ENCODE results near the gene DHRSX.

The DHRSX gene

DNA sequence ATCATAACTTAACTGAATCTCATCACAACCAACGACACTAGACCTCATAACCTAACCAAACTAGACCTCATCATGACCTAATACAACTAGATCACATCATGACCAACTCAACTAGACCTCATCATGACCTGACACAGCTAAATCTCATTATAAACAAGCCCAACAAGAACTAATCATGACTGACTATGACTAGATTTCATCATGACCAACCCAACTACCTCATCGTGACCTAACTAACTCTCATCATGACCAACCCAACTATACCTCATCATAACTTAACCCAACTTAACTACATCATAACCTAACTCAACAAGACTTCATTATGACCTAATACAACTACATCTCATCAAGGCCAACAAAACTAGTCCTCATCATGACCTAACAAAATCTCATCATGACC, 86.8 kb downstream of the DHRSX start:
- DNase-seq (ENCODE audit: insufficient read length, low spot score) (no peak), FAIRE-seq (no peak)
- no peak for TF ChIP-seq CTCF (IDR thresholded peaks at IDR 0.05; ENCODE audit: insufficient read depth, missing control alignments)

DNA sequence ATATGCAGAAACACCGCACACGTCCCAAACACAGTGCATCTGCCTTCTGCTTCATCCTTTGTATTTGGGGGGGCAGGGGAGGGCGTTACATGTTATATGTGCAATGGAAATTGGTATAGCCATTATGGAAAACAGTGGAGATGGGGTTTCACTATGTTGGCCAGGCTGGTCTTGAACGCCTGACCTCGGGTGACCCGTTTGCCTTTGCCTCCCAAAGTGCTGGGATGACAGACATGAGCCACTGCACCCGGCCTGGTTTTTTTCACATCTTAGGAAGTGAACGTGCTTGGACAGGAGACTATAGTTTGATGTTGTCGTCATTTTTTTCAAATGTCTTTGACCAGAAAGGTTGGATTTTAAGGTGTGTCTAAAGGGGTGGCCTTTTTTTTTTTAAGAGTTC, 88.6 kb downstream of the DHRSX start:
- FAIRE-seq (no peak), DNase-seq (ENCODE audit: insufficient read length, low spot score) (no peak)
- no peak for TF ChIP-seq CTCF (IDR thresholded peaks at IDR 0.05; ENCODE audit: insufficient read depth, missing control alignments)

DNA sequence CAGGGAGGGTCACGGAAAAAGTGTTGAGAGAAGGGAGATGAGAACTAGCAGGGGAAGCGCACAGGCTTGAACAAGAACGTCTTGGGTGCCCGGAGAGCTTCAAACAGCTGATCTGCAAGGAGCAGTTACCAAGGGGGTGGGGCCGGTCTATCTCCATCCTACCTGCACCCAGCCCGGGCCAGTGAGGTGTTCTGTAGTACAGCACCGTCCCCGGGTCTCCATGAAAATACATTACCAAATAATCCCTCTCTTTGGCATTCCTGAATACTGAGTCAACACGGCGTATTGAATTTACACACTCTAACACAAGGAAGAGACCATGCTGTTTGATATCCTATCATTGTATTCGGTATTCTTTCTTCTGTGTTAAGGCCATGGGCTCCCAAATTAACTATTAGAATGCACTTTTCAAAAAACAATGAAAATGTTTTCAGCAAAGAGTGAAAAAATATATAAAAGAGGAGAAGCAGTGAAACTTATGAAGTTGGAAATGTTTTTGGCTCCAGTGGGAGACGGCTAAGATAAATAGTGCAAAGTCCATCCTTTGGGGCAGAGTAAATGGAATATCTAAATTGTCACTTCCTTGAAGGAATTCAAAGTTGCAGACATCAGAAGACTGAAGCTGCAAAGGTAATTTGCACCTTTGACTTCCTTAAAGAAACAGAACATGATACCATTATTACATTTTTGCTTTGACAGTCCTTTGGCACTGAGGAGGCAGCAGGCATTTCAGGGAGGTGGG, 90.3 kb downstream of the DHRSX start:
- FAIRE-seq (no peak), DNase-seq (ENCODE audit: insufficient read length, low spot score) (no peak)
- no peak for TF ChIP-seq CTCF (IDR thresholded peaks at IDR 0.05; ENCODE audit: insufficient read depth, missing control alignments)

DNA sequence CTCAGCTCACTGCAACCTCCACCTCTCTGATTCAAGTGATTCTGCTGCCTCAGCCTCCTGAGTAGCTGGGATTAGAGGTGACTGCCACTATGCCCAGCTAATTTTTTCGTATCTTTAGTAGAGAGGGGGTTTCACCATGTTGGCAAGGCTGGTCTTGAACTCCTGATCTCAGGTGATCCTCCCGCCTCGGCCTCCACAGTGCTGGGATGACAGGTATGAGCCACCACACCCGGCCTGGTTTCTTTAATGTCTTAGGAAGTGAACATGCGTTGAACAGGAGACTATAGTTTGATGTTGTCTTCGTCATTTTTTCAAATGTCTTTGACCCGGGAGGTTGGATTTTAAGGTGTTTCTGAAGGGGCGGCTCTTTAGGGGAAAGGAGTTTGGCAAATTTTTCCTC, 91.0 kb downstream of the DHRSX start:
- no peak for TF ChIP-seq CTCF (IDR thresholded peaks at IDR 0.05; ENCODE audit: insufficient read depth, missing control alignments)
- DNase-seq (ENCODE audit: insufficient read length, low spot score) (no peak), FAIRE-seq (no peak)

DNA sequence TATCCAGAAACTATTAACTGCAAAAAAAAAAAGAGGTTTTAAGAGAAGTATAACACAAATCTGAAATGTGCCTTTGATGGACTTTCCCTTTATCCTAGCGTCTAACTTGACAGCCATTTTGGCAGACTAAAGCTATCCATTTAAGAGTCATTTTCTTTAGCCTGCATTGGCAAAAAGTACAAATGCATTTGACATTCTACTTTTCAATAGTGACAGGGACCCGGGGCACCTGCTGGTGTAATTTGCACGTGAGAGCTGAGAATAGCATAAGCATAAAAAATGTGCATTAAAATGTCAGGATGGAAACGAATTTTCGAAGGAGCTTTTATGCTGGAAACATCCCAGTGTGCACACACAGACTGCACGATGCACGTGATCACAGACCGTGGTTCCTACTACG, 91.9 kb downstream of the DHRSX start:
- no peak for FAIRE-seq
- DNase-seq (ENCODE audit: insufficient read length, low spot score): no peak
- no peak for TF ChIP-seq CTCF (IDR thresholded peaks at IDR 0.05; ENCODE audit: insufficient read depth, missing control alignments)

GRCh38 chrX:2406891-2407518, 93.8 kb downstream of the DHRSX start:
- no peak for TF ChIP-seq CTCF (IDR thresholded peaks at IDR 0.05; ENCODE audit: insufficient read depth, missing control alignments)

DNA sequence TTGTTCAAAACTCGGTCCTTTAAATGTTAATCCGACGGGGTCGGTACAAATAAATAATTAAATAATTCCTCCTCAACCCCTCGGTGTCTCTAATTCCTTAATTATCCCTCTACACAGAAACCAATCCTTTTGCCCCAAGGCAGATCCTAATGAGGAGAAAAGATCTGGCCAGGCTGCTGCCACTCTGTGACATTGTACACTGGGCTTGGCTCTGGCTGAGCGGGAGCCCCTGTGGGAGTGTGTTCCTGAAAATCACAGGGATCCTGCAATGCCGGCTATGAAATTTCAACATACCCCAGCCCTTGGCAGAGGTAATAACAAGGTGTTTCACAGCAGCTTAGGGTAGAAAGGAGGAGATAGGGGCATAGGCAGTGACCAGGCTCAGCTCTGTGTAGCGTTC, 96.0 kb downstream of the DHRSX start:
- FAIRE-seq (no peak), DNase-seq (ENCODE audit: insufficient read length, low spot score) (no peak)
- no peak for TF ChIP-seq CTCF (IDR thresholded peaks at IDR 0.05; ENCODE audit: insufficient read depth, missing control alignments)

More at GRCh38 chrX:2406891-2407518, 93.8 kb downstream of the DHRSX start:
- FAIRE-seq: no peak
- no peak for DNase-seq (ENCODE audit: insufficient read length, low spot score)
